Mucosa of descending colon (tissue), 3 donors: ENCODE data around the gene TM4SF18. TPM values are rescaled to one million over a fixed set of nuclear protein-coding genes. Genes with fewer than 3 reads are reported as not detected.

Source experiments
- ATAC-seq: fragments of 200-7000 bp; cut with Tn5 transposase; one replicate; pipeline ENCODE4 v1.9.1; 2020; ENCODE audit warnings: mild to moderate bottlenecking, moderate library complexity
- DNase-seq, 3 donors: peaks; one replicate each; pipeline ENCODE4 v3.0.0-alpha.2; 2020
- H3K36me3 ChIP-seq: fragments of 200-600 bp; one replicate; pipeline ENCODE4 v1.8.0; 2021; ENCODE audit warnings: low read depth, mild to moderate bottlenecking
- H3K4me1 ChIP-seq: fragments of 200-600 bp; one replicate; pipeline ENCODE4 v1.8.0; 2021; ENCODE audit warnings: low read depth, mild to moderate bottlenecking
- H3K4me3 ChIP-seq: fragments of 200-600 bp; one replicate; pipeline ENCODE4 v1.8.0; 2021; ENCODE audit warnings: mild to moderate bottlenecking
- H3K9me3 ChIP-seq: fragments of 200-600 bp; one replicate; pipeline ENCODE4 v1.8.0; 2021; ENCODE audit warnings: mild to moderate bottlenecking
- CTCF ChIP-seq: fragments of 200-600 bp; IDR thresholded peaks from one replicate; pipeline ENCODE4 v1.8.0; 2022; ENCODE audit warnings: antibody characterized with exemption, mild to moderate bottlenecking
- intact Hi-C, 2 donors: fragments of 100-400 bp; cut with DNase I in 1 of 2; cut with micrococcal nuclease in 1 of 2; formaldehyde crosslinking; loops; one replicate each; pipeline versions ENCODE4 v1.11.0 to v1.11.1; 2022; cut with DNase I, micrococcal nuclease
- total RNA-seq, 3 donors: library from RNA; stranded (reverse); fragmentation: NEBNext Ultra II Directional in 2 of 3; extraction: Animal tissue kit (Norgen Biotek cat#: 25700) in 2 of 3; gene quantifications; one replicate each; pipeline versions ENCODE4 v1.2.1 to v1.2.4, GENCODE V29; 2021 to 2023
- donor health status: DM: no; HTN: no; CAD: no; lungs with moderate emphysema.
- donor health status: DM: no; HTN: no; CAD: no.
- donor health status: DM: no; HTN: yes; CAD: no.

The TM4SF18 gene
- total RNA-seq, 3 donors from 2014 or later = 1.9 to 2.4 (median 2.2) TPM

GRCh38 chr3:149314807-149315578, 18.4 kb downstream of the TM4SF18 start:
- Histone ChIP-seq H3K4me1 (peaks cover 6% of the 10 kb centered on the region), H3K9me3 (no peaks in the 10 kb centered on the region), H3K4me3 (no peak overlapping the region), H3K36me3 (no peaks in the 10 kb centered on the region)
- intact Hi-C loops = no loop called here
- DNase-seq (no peak), ATAC-seq (peak; percentile 68)
- TF ChIP-seq CTCF = no peak

GRCh38 chr3:149313542-149313941, 19.9 kb downstream of the TM4SF18 start:
- no peak for DNase-seq
- Histone ChIP-seq H3K36me3 (no peaks in the 10 kb centered on the region), H3K4me1 (peaks cover 6% of the 10 kb centered on the region), H3K4me3 (no peak overlapping the region), H3K9me3 (no peaks in the 10 kb centered on the region)
- no peak for TF ChIP-seq CTCF
- no peak for ATAC-seq
- intact Hi-C loops = no loop called here

GRCh38 chr3:149310796-149311534, 22.5 kb downstream of the TM4SF18 start:
- TF ChIP-seq CTCF = no peak
- DNase-seq (no peak), ATAC-seq (no peak)
- Histone ChIP-seq H3K9me3 (no peaks in the 10 kb centered on the region), H3K4me3 (no peak overlapping the region), H3K36me3 (no peaks in the 10 kb centered on the region), H3K4me1 (peaks cover 6% of the 10 kb centered on the region)
- intact Hi-C loops = no loop called here

- no peak for TF ChIP-seq CTCF
- Histone ChIP-seq H3K36me3 (no peaks in the 10 kb centered on the region), H3K4me3 (no peak overlapping the region), H3K9me3 (no peaks in the 10 kb centered on the region), H3K4me1 (no peaks in the 10 kb centered on the region)
- no peak for ATAC-seq
- DNase-seq = no peak
- intact Hi-C loops = no loop called here
Observed at GRCh38 chr3:149307435-149307783, 26.0 kb downstream of the TM4SF18 start.

- Histone ChIP-seq H3K4me1 (no peaks in the 10 kb centered on the region), H3K36me3 (no peaks in the 10 kb centered on the region), H3K9me3 (no peaks in the 10 kb centered on the region), H3K4me3 (no peak overlapping the region)
- ATAC-seq (no peak), DNase-seq (no peak)
- intact Hi-C loops = no loop called here
- no peak for TF ChIP-seq CTCF
Observed at GRCh38 chr3:149306751-149307434, 26.5 kb downstream of the TM4SF18 start.
